HG03565 (cell line): ENCODE measurements around the gene MYBPH.

Experiments
- ATAC-seq: cut with Tn5 transposase; IDR thresholded peaks from one replicate; pipeline ENCODE4 v1.9.1; 2021; ENCODE audit warnings: mild to moderate bottlenecking, moderate library complexity; ENCODE audit not compliant: unreplicated experiment

MYBPH gene

GRCh38 chr1:203150511-203151297 lies 24.9 kb downstream of the MYBPH start:
- ATAC-seq, result no peak

GRCh38 chr1:203149188-203149840 lies 26.3 kb downstream of the MYBPH start:
- no peak for ATAC-seq

- ATAC-seq, result no peak
Observed at GRCh38 chr1:203148579-203148978, 27.0 kb downstream of the MYBPH start.

GRCh38 chr1:203148127-203148526 lies 27.5 kb downstream of the MYBPH start:
- ATAC-seq, result no peak

- ATAC-seq, result no peak
Observed at GRCh38 chr1:203147376-203147775, 28.2 kb downstream of the MYBPH start.

- no peak for ATAC-seq
Observed at GRCh38 chr1:203146537-203146936, 29.1 kb downstream of the MYBPH start.

GRCh38 chr1:203146042-203146369 lies 29.6 kb downstream of the MYBPH start:
- no peak for ATAC-seq

GRCh38 chr1:203145321-203146041 lies 30.1 kb downstream of the MYBPH start:
- no peak for ATAC-seq

- ATAC-seq, result no peak
Observed at GRCh38 chr1:203144661-203145060, 31.0 kb downstream of the MYBPH start.

GRCh38 chr1:203143641-203144040 lies 32.0 kb downstream of the MYBPH start:
- no peak for ATAC-seq

- ATAC-seq, result no peak
Observed at GRCh38 chr1:203142684-203143408, 32.8 kb downstream of the MYBPH start.

GRCh38 chr1:203142124-203142523 lies 33.5 kb downstream of the MYBPH start:
- ATAC-seq, result no peak

GRCh38 chr1:203140743-203141520 lies 34.7 kb downstream of the MYBPH start:
- no peak for ATAC-seq

GRCh38 chr1:203139976-203140475 lies 35.6 kb downstream of the MYBPH start:
- no peak for ATAC-seq

GRCh38 chr1:203138066-203138465 lies 37.6 kb downstream of the MYBPH start:
- ATAC-seq, result no peak

GRCh38 chr1:203137324-203137723 lies 38.3 kb downstream of the MYBPH start:
- no peak for ATAC-seq

GRCh38 chr1:203136409-203137042 lies 39.1 kb downstream of the MYBPH start:
- no peak for ATAC-seq

GRCh38 chr1:203135636-203136305 lies 39.9 kb downstream of the MYBPH start:
- ATAC-seq, result no peak

GRCh38 chr1:203133970-203134725 lies 41.5 kb downstream of the MYBPH start:
- ATAC-seq, result no peak
